ENCODE data around the gene PDE2A.

- TF ChIP-seq EZH2phosphoT487 (IDR thresholded peaks at IDR 0.05; ENCODE audit: low read depth), result no peak
- no peak for TF ChIP-seq CTCF (IDR thresholded peaks at IDR 0.05; ENCODE audit: low read depth, low read length)
These were observed 8.1 kb upstream of the PDE2A start for GRCh38 chr11:72682238-72682857.
